HG02973 (cell line): ENCODE measurements around the gene ADGRV1.
"Not testable (repeated sequence)": the region's sequence is repeated elsewhere in the genome, so short reads cannot be mapped to it uniquely, and the experiment has no call there.

Source experiments
- ATAC-seq: cut with Tn5 transposase; IDR thresholded peaks from one replicate; pipeline ENCODE4 v1.9.1; 2021; ENCODE audit warnings: moderate library complexity; ENCODE audit not compliant: unreplicated experiment

The ADGRV1 gene

DNA sequence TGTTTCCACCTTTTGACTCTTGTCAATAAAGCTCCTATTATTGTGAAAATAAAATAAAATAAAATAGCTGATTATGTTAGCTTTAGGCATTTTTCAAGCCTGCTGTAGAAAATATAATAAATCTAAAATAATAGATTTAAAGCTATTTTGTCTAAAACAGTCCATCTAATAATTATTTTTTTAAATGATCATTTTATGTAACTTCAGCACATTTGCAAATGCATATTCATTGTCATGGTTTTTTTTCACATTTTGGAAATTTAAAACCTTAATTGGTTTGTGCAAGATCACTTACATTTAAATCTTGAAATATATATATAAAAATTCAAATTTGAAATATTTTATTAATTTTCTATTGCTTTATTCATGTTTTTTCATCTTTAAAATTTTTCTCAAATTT lies 159.8 kb downstream of the ADGRV1 start:
- no peak for ATAC-seq

DNA sequence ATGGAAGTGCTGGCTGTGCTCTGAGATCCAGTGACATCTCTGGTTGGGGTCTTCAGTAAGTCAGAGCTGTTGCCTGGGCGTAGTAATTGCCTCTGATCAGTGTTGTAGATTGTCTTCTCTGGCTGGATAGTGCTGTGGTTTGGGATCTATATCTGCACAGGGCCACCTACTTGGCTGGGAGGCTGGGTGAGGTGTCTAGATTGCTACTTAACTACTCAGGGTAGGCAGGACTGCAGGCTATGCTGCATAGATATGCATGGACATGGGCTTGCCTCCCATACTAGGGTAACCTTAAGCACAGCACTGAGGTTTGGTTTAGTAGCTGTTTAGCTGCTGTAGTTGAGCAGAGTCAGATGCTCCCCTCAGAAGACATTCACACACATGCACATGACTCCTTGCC lies 181.0 kb downstream of the ADGRV1 start:
- ATAC-seq: no peak

DNA sequence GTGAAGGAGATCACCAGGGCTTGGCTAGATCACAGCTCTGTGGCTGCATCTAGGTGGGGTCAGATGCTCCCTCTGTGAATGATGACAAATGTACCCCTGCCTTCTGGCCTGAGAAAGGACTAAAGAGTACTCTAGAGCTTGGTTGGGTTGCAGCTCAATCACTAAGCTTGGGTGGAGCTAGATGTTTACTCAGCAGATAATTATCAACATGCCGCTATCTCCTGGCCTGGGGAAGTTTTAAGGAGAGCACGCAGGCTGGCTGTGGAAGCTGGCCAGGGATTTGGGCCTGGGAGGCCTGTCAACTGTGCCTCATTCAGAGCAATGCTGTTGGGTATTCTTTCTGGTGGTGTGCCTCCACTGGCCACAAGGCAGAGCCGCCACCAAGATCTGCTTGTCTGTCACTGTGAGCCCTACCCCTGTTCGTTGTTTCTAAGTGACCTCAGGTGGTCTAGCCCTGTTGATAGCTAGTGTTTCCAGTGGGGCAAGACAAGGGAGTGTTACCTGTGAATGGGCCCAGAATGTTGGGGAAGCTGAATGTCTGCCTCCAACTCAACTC lies 181.7 kb downstream of the ADGRV1 start:
- no peak for ATAC-seq

DNA sequence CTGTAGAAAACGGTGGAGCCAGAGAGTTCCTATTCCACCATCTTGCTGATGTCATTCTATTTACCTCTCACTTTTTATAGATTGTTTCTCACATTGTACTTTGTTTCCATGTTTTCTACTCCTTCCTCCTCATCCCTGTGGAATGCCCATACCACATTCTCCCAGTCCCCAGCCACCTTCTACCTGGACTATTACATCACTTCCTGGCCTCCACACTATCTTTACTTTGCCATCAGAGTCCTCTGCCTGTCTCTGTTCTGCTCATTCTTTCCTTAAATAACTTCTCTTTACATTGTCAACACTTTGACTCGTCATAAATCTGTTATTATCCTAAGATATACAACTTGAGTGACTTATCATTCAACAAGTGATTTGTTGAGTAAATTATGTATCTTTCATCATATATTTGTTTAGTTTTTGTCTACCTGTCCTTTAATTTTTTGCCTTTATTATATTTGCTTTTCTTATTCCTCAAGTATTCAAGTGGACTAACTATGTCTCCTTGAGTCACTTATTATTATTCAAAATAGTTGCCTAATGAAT lies 182.5 kb downstream of the ADGRV1 start:
- ATAC-seq: no peak

DNA sequence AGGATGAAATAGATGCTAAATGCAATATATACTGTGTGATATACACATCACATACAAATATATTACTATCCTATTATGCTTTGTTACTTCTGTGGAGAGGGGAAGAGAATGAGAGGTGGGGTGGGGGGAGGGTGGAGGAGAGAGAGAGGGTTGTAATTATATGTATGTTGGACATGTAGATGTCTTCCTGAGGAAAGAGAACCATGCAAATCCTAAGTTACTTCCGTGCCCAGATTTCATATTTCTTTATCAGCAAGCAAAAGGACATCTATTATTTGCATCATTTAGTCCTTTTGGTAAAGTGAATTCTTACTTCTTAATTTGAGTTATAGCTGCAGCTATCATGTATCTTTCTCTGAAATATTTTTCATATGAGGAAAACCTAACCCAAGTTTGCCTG lies 187.5 kb downstream of the ADGRV1 start:
- no peak for ATAC-seq

DNA sequence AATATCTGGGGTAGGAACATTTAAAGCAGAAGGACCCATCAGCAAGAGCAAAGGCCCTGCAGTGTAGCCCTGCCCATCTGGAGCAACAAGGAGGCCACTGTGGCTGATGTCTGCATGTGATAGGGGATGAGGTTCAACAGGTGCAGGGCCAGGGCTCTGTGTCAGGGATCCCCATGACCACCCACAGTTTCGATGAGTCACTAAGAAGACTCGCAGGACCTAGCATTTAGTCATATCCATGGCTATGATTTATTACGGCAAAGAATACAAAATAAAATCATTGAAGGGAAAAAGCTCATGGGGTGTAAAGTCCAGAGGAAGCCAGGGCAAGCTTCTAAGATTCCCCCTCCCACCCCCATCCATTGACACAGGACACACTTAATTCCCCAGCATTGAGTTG lies 188.6 kb downstream of the ADGRV1 start:
- no peak for ATAC-seq

DNA sequence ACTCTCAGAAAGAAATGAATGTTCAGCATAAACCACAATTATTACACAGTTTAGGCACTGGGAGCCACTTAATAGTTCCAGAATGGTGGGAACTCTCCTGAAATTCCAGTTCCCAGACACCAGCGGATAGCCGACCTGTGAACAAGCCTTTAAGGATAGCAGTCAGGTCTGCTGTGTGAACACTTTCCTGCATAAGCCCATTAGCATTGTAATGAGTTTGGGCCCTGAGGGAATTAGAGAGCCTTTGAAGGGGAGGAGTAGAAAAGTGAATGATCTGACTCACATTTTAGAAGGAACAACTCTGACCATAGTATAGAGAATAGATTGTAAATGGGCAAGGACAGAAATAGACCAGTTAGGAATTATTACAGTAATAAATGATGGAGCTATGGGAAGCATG lies 189.1 kb downstream of the ADGRV1 start:
- no peak for ATAC-seq

DNA sequence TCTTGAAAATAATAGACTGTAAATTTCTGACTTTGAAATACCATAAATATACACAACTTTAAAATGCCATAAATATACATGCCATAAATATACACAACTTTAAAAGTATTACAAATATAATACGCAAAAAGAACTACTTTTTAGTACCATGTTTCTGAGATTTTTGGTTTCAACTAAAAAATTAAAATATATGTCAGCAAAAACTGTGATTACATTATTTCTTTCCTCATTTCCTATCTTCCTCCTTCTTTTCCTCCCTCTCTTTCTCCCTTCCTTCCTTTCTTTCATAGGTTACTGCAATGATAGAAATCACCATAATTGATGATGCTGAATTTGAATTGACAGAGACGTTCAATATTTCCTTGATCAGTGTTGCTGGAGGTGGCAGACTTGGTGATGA lies 200.5 kb downstream of the ADGRV1 start:
- no peak for ATAC-seq

DNA sequence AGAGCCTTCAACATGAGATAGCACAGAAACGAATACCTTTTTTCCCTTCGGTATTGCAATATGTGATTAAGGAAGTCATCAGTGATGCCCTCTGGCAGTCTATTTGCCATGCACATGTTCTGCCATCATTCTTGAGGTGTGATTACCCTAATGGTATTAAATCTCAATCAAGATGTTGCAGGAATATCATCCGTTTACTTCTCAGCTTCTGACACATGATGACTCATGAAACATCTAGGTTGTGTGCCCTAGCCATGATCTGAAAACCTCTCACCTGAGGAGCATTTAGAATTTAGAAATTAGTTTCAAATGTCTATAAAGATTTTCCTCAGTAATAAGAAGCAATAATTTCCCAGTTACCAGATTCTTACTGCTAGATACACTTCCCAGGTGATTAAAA lies 209.1 kb downstream of the ADGRV1 start:
- ATAC-seq: no peak

DNA sequence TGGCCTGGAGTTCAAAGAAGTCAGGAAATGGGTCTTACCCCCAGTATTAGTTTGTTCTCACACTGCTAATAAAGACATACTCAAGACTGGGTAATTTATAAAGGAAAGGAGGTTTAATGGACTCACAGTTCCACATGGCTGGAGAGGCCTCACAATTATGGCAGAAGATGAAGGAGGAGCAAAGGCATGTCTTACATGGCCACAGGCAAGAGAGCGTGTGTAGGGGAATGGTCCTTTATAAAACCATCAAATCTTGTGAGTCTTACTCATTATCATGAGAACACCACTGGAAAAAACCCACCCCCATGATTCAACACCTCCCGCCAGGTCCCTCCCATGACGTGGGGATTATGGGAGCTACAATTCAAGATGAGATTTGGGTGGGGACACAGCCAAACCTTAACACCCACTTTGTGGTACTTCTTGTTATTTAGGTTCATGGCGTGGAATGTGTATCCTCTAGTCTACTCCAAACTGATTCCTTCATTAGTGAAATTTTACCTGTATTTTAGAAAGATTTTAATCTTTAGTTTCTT lies 211.5 kb downstream of the ADGRV1 start:
- ATAC-seq: not testable (repeated sequence)

DNA sequence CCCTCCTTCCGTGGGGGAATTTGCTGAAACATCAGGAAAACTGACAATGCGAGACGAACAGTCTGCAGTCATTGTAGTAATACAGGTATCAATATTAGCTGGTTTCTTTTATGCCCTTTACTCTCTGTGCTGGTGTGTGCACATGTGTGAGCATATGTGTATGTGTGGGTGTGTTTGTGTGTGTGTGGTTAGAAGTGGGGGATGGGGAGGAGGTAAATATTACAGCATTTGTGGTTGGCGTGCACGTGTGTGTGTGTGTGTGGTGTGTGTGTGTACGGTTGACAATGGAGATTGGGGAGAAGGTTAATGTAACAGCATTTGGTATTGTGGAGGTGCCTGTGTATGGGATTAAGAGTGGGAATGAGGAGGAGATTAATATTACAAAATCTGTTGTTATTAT lies 219.4 kb downstream of the ADGRV1 start:
- no peak for ATAC-seq

DNA sequence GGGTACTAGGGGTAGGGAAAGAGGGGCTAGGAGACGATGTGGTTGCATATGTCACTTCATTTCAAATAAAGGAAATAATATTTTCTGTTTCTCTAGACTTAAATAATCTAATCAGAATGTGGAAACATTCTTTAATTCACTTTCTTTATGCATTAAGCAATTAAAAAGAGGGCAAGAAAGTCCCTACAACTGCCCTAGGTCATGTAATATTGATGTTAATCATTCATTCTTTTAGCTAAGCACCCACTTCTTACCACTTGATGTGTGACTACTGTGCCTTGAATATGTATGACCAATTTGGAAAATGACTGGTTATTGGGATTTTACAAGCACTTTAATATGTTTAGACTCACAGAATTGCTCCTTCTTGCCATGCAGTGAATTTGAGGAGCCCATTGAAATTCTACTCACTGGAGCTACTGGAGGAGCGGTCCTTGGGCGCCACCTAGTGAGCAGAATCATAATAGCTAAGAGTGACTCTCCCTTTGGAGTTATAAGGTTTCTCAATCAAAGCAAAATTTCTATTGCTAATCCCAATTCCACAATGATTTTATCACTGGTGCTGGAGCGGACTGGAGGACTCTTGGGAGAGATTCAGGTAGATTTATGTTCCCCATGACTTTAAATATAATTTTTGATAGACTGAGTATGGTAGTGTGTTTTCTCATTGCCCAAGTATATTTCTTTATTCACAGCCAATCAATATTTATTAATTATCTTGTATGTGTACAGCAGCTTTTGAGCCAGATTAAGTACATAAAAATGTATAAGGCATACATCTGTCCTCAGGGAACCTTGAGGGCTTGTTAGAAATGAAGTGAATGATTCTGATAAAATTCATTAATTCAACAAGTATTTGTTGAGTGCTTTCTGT lies 225.1 kb downstream of the ADGRV1 start:
- ATAC-seq: peak; percentile 97

DNA sequence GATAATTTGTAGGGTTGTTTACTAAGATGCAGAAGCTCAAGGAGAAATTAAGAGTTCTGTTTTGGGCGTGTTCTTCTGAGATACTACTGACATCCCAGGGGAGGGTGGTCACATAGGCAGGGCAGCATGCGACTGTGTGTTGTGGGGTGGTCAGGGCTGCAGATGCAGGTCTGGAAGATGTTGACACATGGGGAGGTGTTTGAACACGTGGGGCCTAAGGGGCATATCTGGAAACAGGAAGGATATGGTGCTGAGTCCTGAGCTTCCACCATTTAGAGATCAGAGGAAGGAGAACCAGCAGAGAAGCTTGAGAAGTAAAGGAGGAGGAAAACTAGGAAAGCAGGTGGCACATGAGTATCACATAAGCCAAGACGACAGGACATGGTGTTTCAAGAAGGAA lies 228.2 kb downstream of the ADGRV1 start:
- no peak for ATAC-seq

DNA sequence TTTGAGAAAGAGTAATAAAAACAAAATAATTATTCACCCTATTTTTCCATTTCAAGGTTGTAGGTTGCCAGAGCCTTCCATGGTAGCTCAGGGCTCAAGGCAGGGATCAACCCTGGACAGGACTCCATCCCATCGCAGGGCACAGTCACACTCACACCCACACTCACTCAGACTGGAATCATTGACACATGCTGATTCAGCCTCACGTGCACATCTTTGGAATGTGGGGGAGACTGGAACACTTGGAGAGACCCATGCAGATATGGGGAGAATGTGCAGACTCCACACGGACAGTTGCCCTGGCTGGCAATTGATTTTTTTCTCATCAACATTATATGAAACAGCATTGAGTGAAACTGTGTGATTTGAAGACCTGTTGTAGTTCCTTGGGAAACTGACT lies 234.1 kb downstream of the ADGRV1 start:
- no peak for ATAC-seq

DNA sequence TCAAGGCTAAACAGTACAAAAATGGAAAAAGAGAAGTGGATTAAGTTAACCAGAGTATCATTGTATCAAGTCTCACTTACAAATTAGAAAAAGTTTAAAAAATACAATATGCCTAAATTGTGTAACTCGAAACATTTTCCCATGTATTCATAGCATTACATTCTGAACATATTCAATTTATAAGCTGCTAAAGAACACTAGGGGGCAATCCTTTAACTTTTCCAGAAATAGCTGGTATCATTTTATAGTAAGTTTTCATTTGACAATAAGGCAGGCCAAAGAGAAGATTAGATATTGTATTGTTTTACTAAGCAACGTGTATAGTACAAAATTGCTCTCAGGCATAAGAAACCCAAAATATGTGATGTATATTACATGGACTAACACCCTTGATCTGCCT lies 234.6 kb downstream of the ADGRV1 start:
- ATAC-seq: no peak

DNA sequence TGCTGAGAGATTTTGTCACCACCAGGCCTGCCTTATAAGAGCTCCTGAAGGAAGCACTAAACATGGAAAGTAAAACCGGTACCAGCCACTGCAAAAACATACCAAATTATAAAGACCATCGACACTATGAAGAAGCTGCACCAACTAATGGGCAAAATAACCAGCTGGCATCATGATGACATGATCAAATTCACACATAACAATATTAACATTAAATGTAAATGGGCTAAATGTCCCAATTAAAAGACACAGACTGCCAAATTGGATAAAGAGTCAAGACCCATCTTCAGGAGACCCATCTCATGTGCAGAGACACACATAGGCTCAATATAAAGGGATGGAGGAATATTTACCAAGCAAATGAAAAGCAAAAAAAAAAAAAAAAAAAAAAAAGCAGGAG lies 238.3 kb downstream of the ADGRV1 start:
- ATAC-seq: not testable (repeated sequence)

DNA sequence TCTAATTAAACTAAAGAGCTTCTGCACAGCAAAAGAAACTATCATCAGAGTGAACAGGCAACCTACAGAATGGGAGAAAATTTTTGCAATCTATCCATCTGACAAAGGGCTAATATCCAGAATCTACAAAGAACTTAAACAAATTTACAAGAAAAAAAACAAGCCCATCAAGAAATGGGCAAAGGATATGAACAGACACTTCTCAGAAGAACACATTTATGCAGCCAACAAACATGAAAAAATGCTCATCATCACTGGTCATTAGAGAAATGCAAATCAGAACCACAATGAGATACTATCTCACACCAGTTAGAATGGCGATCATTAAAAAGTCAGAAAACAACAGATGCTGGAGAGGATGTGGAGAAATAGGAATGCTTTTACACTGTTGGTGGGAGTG lies 241.5 kb downstream of the ADGRV1 start:
- not testable (repeated sequence) for ATAC-seq

DNA sequence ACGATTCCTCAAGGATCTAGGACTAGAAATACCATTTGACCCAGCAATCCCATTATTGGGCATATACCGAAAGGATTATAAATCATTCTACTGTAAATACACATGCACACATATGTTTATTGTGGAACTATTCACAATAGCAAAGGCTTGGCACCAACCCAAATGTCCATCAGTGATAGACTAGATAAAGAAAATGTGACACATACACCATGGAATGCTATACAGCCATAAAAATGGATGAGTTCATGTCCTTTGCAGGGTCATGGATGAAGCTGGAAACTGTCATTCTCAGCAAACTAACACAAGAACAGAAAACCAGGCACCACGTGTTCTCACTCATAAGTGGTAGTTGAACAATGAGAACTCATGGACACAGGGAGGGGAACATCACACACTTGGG lies 241.9 kb downstream of the ADGRV1 start:
- ATAC-seq: not testable (repeated sequence)

DNA sequence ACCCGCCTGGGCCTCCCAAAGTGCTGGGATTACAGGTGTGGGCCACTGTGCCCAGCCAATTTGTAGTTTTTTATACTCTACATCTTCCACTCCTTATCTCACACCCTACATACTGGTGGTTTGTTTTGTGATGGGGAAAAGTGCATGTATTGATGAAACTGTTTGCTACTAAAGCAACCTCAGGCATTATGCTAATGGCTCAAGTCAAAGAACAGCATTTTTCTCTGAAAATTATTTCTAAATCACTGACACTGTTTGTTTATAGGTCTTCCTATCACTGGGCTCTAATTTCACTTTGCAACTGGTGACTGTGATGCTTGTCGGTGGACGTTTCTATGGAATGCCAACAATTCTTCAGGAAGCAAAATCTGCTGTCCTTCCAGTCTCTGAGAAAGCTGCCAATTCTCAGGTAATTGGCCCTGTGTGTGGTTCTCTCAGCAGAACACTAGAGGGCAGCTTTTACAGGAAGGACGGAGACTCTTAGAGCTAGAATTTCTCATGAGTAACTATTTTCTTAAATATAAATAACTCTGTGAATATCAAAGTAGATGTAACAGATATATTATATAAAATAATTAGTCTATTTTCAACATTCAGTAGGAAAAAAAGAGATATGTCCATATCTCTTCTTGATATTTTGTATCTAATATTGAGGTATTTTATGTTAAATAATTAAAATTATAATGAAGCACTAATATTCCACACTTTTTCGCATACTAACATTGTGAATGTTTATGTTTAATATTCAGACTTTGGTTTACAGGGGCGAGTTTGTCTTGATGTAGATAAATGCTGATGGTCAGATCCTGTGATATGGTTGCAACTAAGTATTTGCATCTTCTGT lies 244.1 kb downstream of the ADGRV1 start:
- ATAC-seq: peak; percentile 85

DNA sequence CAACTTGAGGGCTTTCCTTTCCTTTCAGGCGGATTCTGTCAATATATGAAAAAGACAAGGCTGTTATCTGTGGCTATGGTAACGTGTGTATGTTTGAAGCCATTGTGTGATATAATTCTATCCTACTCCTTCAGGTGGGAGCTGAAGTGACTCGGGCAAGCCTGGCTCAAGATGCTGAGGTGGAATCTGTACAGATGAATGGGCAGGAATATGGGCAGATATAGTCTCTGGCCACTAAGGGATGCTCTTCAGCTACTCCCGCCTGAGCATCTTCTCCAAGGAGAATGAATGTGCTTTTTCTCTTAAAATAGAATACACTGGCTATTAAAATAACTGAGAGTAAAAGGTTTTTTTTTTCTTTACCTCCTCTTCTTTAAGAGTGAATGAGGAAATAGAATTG lies 244.8 kb downstream of the ADGRV1 start:
- no peak for ATAC-seq

DNA sequence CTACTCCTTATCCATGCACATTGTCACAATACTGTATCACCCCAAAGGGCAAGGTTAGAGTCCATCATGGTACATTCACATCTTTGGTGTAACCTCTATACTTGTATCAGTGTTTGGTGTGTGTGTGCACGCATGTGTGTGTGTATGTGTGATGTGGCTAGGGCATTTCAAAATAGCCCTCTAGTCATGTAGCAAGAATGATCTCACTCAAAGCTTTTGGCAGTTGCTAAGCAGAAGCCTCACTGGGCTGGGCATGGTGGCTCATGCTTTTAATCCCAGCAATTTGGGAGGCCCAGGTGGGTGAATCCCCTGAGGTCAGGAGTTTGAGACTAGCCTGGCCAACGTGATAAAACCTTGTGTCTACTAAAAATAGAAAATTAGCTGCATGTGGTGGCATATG lies 245.3 kb downstream of the ADGRV1 start:
- ATAC-seq: no peak
